Fibroblast of villous mesenchyme (primary cell): ENCODE data around the gene VEGFB. TPM values are rescaled to one million over a fixed set of nuclear protein-coding genes. Genes with fewer than 3 reads are reported as not detected.

Source experiments
- DNase-seq: peaks from one replicate; pipeline ENCODE4 v3.0.0-alpha.2; 2010; ENCODE audit warnings: low read depth
- H3K4me3 ChIP-seq: 2 replicates; pipeline ENCODE4 v1.5.1; 2011; ENCODE audit warnings: low read depth, mild to moderate bottlenecking, low read length
- CTCF ChIP-seq: IDR thresholded peaks from 2 replicates; pipeline ENCODE4 v1.5.1; 2012; ENCODE audit warnings: low read depth, mild to moderate bottlenecking, low read length; ENCODE audit not compliant: insufficient read depth
- total RNA-seq: library from RNA; depleted of rRNA; stranded (reverse); fragments of >200 nt; gene quantifications from 2 replicates; pipeline ENCODE4 v1.2.3, GENCODE V29; 2012

Gene VEGFB
- total RNA-seq, 1 donor: 17.7 TPM

DNA sequence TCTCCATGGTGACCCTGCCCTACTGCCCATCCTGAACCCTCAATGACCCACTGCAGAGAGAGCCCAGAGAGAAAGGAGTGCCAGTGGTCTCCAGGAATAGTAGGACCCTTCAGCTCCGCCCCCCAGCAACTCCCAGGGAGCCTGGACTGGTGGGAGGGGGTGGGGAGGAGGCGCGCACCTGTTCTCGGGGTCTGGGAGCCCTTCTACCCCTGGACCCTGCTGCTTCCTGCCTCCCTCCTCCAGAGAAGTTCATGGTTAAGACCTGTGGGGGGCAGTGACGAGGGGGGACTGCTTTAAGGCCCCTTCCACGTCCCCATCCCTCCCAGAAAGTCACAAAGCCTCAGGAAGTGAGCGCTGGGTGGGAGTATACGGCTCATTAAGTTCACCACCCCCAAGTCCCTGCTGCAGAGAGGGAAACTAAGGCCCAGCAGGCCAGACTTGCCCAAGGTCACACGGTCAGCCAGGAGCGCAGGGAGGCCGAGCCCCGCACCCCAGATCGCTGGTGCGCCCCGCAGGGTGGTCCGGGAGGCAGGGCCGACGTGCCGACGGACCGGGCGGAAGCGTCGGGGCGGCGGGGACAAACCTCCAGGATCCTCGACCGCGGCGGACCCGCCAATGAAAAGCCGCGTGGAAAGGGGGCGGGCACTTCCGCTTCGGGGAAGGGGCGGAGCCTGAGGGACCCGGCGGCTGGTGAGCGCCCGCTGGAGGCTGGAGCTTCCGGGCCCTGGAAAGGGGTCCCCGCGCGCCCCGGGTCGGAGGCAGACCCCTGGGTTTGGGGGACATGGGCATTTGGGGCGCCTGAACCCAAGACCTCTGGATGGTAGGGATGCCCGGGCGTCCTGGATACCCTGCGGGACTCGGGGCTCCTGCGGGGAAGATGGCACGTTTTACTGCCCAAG is 8.5 kb upstream of the VEGFB start, which contains the start of the genes NUDT22 and TRPT1:
TSS of gene NUDT22 (plus strand) at position 667 of the 899 bp plus-strand sequence. CDS start 379 bp downstream, outside the sequence.
TSS of gene TRPT1 (minus strand) at position 579 of the 899 bp plus-strand sequence. CDS start at position 253, 326 bp downstream.
- H3K4me3 ChIP-seq: peak within 1 kb of the TSS; percentile 90
- DNase-seq: peak; percentile 80
- peak; percentile 9 for TF ChIP-seq CTCF

- no peak for DNase-seq
These were observed 7.8 kb upstream of the VEGFB start for GRCh38 chr11:64226507-64227051.

DNA sequence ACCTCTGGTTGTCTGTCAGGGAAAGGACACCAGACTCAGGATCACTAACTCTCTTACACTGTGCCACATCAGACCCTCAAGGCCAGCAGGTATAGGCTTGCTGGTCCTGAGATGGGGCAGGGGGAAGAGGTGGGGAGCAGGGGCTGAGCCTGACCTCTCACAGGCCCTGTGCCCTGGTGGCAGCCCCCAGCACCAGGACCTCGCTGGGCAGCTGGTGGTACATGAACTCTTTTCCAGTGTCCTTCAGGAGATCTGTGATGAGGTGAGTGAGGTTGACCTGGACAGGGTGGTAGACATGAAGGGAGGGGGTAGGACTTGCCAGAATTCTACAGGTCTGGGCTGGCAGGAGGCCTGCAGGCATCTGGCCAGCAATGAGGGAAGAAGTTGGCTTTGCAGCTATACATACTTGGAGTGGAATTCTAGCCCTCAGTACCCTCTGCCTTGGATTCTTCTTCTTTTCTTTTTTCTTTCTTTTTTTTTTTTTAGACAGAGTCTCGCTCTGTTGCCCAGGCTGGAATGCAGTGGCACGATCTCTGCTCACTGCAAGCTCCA is 6.9 kb upstream of the VEGFB start:
- peak overlapping the region; percentile 90 for H3K4me3 ChIP-seq
- no peak for TF ChIP-seq CTCF
- DNase-seq: no peak

More at GRCh38 chr11:64226507-64227051, 7.8 kb upstream of the VEGFB start:
- no peak for TF ChIP-seq CTCF
- H3K4me3 ChIP-seq: peak overlapping the region; percentile 90

GRCh38 chr11:64229090-64229743 is 5.2 kb upstream of the VEGFB start:
- no peak overlapping the region for H3K4me3 ChIP-seq
- DNase-seq: no peak
- no peak for TF ChIP-seq CTCF

DNA sequence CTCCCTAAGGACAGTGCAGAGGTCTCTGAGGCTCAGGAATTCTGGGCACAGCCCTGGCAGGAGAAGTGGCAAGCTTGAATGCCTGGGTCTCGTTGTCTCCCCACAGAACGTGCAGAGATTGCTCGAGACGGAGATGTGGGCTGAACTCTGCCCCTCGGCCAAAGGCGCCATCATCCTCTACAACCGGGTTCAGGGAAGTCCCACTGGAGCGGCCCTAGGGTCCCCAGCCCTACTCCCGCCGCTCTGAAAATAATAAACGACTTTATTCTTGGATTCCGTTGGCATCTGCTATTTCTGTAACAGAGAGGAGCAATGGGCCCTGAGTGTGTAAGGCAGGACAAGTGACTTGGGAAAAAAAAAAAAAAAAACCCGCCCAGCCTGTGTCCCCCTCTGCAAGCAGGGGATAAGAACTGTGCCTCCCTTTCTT is 4.6 kb upstream of the VEGFB start:
- no peak for DNase-seq
- H3K4me3 ChIP-seq: peak overlapping the region; percentile 67
- TF ChIP-seq CTCF: no peak

- no peak for TF ChIP-seq CTCF
- peak; percentile 90 for DNase-seq
- peak within 1 kb of the TSS; percentile 67 for H3K4me3 ChIP-seq
These were observed 4.0 kb upstream of the VEGFB start, which contains the start of gene DNAJC4 for GRCh38 chr11:64230171-64230984. Gene DNAJC4, plus strand, starts transcription at chr11:64230548. Its CDS starts 307 bp downstream, at chr11:64230855.
